ENCODE results near the gene SMPDL3A. TPM values are rescaled to one million over a fixed set of nuclear protein-coding genes. Genes with fewer than 3 reads are reported as not detected.

SMPDL3A gene
- total and polyA plus RNA-seq, 2 donors (not counting 3 experiments of a cell fraction or from before 2014, with no cell fraction given) = 4.1 to 4.2 TPM

DNA sequence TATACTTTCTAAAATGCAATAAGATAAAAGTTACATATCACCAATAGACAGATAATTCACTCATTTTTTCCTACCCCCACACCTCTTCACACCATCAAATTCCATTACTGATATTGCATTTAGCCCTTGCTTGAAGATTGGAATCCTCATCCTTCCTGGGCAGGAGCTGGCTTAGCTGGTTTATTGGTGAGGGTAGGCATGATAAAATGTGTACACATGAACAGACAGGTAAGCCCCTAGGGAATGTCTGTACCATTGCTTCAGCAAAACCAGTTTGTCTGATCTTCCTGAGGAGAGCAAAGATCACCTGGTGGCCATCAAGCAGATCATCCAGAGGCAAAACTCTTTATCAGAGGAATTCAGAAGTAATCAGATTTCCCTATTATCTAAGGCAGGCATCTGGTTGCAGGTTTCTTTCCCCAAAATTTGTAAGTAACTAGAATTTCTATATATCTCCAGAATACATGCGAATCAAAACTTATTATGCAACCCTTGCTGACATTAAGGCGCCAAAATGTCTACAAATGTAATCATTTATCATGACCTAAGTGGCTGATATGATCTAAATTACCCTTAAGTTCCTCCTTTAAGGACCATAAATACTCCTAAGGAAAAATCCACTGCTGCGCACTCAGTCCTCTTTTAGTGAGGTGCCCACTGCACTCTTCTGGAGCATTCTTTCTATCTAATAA is 16.2 kb upstream of the SMPDL3A start:
- Histone ChIP-seq H3K9ac (replicated peaks; ENCODE audit: extremely low read depth, insufficient read depth, low read length) (no peak overlapping the region), H3K79me2 (ENCODE audit: control insufficient read depth, insufficient read depth, low read length) (no peaks in the 10 kb centered on the region), H3K4me3 (replicated peaks in 1 of 3; ENCODE audit: insufficient read depth in 1 of 3, low read depth in 1 of 3, low read length in 3 of 3) (no peak overlapping the region), H3K4me1 (ENCODE audit: control insufficient read depth, extremely low read depth, insufficient read depth, low read length) (no peaks in the 10 kb centered on the region), H3K9me1 (replicated peaks; ENCODE audit: control insufficient read depth, extremely low read depth, insufficient read depth, low read length) (no peaks in the 10 kb centered on the region), H3K4me2 (ENCODE audit: insufficient read depth, low read length) (no peak overlapping the region), H2AFZ (ENCODE audit: low read depth, low read length) (no peak overlapping the region), H4K20me1 (replicated peaks; ENCODE audit: control insufficient read depth, extremely low read depth, insufficient read depth, low read length) (no peaks in the 10 kb centered on the region), H3K27ac (ENCODE audit: insufficient read depth, low read depth, low read length) (no peak overlapping the region), H3K9me3 (replicated peaks; ENCODE audit: control insufficient read depth, insufficient read depth, low read length) (no peaks in the 10 kb centered on the region), H3K27me3 (ENCODE audit: control insufficient read depth in 2 of 2, insufficient read depth in 2 of 2, low read length in 2 of 2) (no peaks in the 10 kb centered on the region), H3K36me3 (ENCODE audit: control insufficient read depth in 2 of 2, extremely low read depth in 1 of 2, insufficient read depth in 2 of 2, low read length in 2 of 2) (no peaks in the 10 kb centered on the region)
- no TSS peak for BruUV-seq (replicated peaks)
- intact Hi-C loops (cut with micrococcal nuclease) = no loop called here
- TF ChIP-seq MYC (IDR thresholded peaks at IDR 0.05; ENCODE audit: low read depth, low read length) (no peak), POLR2AphosphoS5 (IDR thresholded peaks at IDR 0.05; ENCODE audit: insufficient read depth, low read depth, low read length) (no peak), GATA2 (IDR thresholded peaks at IDR 0.05; ENCODE audit: insufficient read depth, insufficient read length, low read depth, low read length) (no peak), JUN (IDR thresholded peaks at IDR 0.05; ENCODE audit: borderline replicate concordance, insufficient read depth, insufficient read length, low read depth) (no peak), EZH2 (IDR thresholded peaks at IDR 0.05; ENCODE audit: borderline replicate concordance, low read depth, low read length, severe bottlenecking) (no peak), FOS (IDR thresholded peaks at IDR 0.05; ENCODE audit: borderline replicate concordance, insufficient read depth, low read length) (no peak), POLR2A (IDR thresholded peaks at IDR 0.05; ENCODE audit: low read depth, low read length) (no peak)
- TF ChIP-seq, protein P1, sequence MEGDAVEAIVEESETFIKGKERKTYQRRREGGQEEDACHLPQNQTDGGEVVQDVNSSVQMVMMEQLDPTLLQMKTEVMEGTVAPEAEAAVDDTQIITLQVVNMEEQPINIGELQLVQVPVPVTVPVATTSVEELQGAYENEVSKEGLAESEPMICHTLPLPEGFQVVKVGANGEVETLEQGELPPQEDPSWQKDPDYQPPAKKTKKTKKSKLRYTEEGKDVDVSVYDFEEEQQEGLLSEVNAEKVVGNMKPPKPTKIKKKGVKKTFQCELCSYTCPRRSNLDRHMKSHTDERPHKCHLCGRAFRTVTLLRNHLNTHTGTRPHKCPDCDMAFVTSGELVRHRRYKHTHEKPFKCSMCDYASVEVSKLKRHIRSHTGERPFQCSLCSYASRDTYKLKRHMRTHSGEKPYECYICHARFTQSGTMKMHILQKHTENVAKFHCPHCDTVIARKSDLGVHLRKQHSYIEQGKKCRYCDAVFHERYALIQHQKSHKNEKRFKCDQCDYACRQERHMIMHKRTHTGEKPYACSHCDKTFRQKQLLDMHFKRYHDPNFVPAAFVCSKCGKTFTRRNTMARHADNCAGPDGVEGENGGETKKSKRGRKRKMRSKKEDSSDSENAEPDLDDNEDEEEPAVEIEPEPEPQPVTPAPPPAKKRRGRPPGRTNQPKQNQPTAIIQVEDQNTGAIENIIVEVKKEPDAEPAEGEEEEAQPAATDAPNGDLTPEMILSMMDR (IDR thresholded peaks at IDR 0.05; ENCODE audit: extremely low read depth in 1 of 2, insufficient read depth in 1 of 2, low read depth in 1 of 2, low read length in 2 of 2) = no peak
- TF ChIP-seq, protein P2, sequence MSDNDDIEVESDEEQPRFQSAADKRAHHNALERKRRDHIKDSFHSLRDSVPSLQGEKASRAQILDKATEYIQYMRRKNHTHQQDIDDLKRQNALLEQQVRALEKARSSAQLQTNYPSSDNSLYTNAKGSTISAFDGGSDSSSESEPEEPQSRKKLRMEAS (IDR thresholded peaks at IDR 0.05; ENCODE audit: insufficient read depth, insufficient read length) = no peak
- DNase-seq (ENCODE audit: low read depth, low spot score) (no peak), FAIRE-seq (no peak)
- CTCF ChIA-PET = no interaction called here
- dilution Hi-C loops (cut with MboI; ENCODE audit: extremely low pct_ligation_motif_present, low sequenced_read_pairs) = no loop called here
- POLR2A ChIA-PET = no interaction called here

All from endothelial cell of umbilical vein (primary cell).